Psoas muscle (tissue), 8 donors: Measurements from ENCODE around the gene ACACB. TPM values are rescaled to one million over a fixed set of nuclear protein-coding genes. Genes with fewer than 3 reads are reported as not detected.

Experiments used
- ATAC-seq, 4 donors: fragments of 200-7000 bp; cut with Tn5 transposase; one replicate each; pipeline ENCODE4 v1.9.1; 2020; ENCODE audit warnings: moderate library complexity in 3 of 4, mild to moderate bottlenecking in 2 of 4
- DNase-seq, 2 donors: peaks; one replicate each; pipeline ENCODE4 v3.0.0-alpha.2; 2020
- H3K27ac ChIP-seq: fragments of 200-600 bp; one replicate; pipeline ENCODE4 v1.8.0; 2022
- H3K27me3 ChIP-seq, 3 donors: fragments of 200-600 bp in 1 of 3; one replicate each; pipeline versions ENCODE4 v1.6.1 to v1.8.0; 2013 to 2022; ENCODE audit warnings: low read length in 2 of 3, mild to moderate bottlenecking in 2 of 3, moderate library complexity in 1 of 3; ENCODE audit not compliant: insufficient read depth in 3 of 3
- H3K36me3 ChIP-seq, 2 donors: fragments of 200-600 bp in 1 of 2; one replicate each; pipeline versions ENCODE4 v1.6.1 to v1.8.0; 2013 to 2022; ENCODE audit warnings: low read depth in 1 of 2, mild to moderate bottlenecking in 1 of 2, moderate library complexity in 1 of 2; ENCODE audit not compliant: insufficient read depth in 1 of 2
- H3K4me1 ChIP-seq: fragments of 200-600 bp; one replicate; pipeline ENCODE4 v1.8.0; 2022
- H3K4me3 ChIP-seq: fragments of 200-600 bp; one replicate; pipeline ENCODE4 v1.8.0; 2022; ENCODE audit warnings: mild to moderate bottlenecking
- H3K9me3 ChIP-seq: fragments of 200-600 bp; one replicate; pipeline ENCODE4 v1.8.0; 2022
- WGBS, 3 donors: extraction: QIAGEN DNeasy Blood & Tissue Kit; methylation state at CpG; one replicate each; pipeline versions ENCODE4 v1.1.6 to v1.1.7; 2013; 5-methylcytosine and 5-hydroxymethylcytosine counted together
- intact Hi-C, 2 donors: fragments of 100-400 bp; cut with DNase I; formaldehyde crosslinking; loops; one replicate each; pipeline versions ENCODE4 v1.11.0 to v1.14.2; 2022
- polyA plus RNA-seq, 3 donors: library from polyadenylated mRNA; stranded (reverse); fragments of 200-250 nt; gene quantifications; one replicate each; pipeline ENCODE4 v1.2.3, GENCODE V29; 2013
- total RNA-seq, 4 donors: library from RNA; stranded (reverse); fragmentation: NEBNext Ultra II Directional in 2 of 4; extraction: Animal tissue kit (Norgen Biotek cat#: 25700) in 2 of 4; gene quantifications; one replicate each; pipeline versions ENCODE4 v1.2.1 to v1.2.4, GENCODE V29; 2021 to 2023
- TF ChIP-seq, protein P1 (sequence below): fragments of 200-600 bp; IDR thresholded peaks from one replicate; pipeline ENCODE4 v1.8.0; 2022; ENCODE audit warnings: antibody characterized with exemption
- donor health status: healthy with polysubstance abuse.
- donor health status: DM: no; HTN: no; CAD: no; lungs with moderate emphysema.
- donor health status: Bipolar disorder and iron deficiency.
- donor health status: healthy.
- donor health status: DM: yes; HTN: yes; CAD: no.
- donor health status: DM: no; HTN: no; CAD: no.
- donor health status: DM: no; HTN: no; CAD: no.
- donor health status: DM: yes; HTN: yes; CAD: no.

ACACB gene
- total and polyA plus RNA-seq, 7 donors: 27.0 to 503 (median 246) TPM

DNA sequence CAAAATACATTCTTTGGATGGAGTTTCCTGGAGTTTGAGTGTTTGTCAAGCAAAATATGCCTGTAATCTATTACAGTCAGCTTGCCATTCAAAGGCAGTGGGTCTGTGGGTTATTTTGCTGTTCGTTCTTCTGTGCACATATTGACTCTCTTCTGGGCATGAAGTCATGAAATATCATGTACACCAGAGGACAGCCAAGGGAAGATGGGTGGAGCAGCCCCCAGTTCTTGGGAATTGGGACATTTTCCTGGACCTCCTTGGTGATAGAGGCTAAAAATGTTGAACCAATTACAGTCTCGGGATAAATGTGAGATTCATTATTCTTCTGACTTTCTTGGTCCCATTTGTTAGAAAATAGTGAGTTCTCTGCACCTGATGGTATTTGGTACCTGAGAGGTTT lies 103.6 kb downstream of the ACACB start:
- Histone ChIP-seq H3K36me3 (peaks cover 0 to 100% of the 10 kb centered on the region in 2 donors), H3K27me3 (no peaks in the 10 kb centered on the region), H3K4me3 (no peak overlapping the region), H3K4me1 (peaks cover 4% of the 10 kb centered on the region), H3K27ac (no peak overlapping the region), H3K9me3 (no peaks in the 10 kb centered on the region)
- whole genome bisulfite sequencing, 3 donors: 55 to 76% (median 63%) methylated on average over 2 of the region's 2 CpGs
- ATAC-seq: no peak
- no peak for DNase-seq
- intact Hi-C loops: no loop called here
- TF ChIP-seq, protein P1, sequence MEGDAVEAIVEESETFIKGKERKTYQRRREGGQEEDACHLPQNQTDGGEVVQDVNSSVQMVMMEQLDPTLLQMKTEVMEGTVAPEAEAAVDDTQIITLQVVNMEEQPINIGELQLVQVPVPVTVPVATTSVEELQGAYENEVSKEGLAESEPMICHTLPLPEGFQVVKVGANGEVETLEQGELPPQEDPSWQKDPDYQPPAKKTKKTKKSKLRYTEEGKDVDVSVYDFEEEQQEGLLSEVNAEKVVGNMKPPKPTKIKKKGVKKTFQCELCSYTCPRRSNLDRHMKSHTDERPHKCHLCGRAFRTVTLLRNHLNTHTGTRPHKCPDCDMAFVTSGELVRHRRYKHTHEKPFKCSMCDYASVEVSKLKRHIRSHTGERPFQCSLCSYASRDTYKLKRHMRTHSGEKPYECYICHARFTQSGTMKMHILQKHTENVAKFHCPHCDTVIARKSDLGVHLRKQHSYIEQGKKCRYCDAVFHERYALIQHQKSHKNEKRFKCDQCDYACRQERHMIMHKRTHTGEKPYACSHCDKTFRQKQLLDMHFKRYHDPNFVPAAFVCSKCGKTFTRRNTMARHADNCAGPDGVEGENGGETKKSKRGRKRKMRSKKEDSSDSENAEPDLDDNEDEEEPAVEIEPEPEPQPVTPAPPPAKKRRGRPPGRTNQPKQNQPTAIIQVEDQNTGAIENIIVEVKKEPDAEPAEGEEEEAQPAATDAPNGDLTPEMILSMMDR: no peak

DNA sequence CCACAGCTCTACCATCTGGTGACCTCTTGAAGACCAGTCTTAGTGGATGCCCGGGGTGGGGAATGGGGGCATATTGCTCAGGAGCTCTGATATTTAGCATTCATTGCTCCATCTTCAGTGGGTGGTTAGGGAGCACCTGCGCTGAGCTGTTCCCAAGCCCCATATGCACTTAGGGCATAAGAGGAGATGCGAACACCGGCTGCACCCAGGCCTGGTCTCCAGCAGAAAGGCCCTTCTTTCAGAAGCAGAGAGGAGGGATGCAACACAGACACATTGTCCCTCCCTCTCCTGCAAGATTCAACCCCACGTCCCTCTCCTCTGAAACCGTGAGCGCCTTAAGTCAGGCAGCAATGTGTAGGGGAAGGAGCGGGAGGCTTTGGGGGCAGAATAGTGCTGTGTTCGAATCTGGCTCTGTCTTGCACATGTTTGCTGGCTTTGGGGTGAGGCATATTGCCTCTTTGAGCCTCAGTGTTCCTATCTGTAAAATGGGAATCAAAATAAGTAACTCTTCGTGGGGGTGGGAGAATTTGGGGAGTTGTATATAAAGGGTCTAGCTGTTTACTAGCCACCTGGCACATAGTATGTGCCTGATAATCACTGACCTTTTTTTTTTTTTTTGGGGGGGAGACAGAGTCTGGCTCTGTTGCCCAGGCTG lies 105.0 kb downstream of the ACACB start:
- H3K4me1 ChIP-seq: peaks cover 4% of the 10 kb centered on the region
- H3K9me3 ChIP-seq: no peaks in the 10 kb centered on the region
- DNase-seq (peak in 1 of 2 donors; percentile 19), ATAC-seq (no peak)
- H3K27me3 ChIP-seq: no peaks in the 10 kb centered on the region
- peak overlapping the region; percentile 16 for H3K27ac ChIP-seq
- H3K4me3 ChIP-seq: no peak overlapping the region
- peaks cover 0 to 100% of the 10 kb centered on the region in 2 donors for H3K36me3 ChIP-seq
- intact Hi-C loops: no loop called here
- 91 to 95% (median 92%) methylated on average over 10 of the region's 10 CpGs for WGBS, 3 donors
- TF ChIP-seq, protein P1: no peak

GRCh38 chr12:109222062-109222461 lies 105.7 kb downstream of the ACACB start:
- ATAC-seq (peak; percentile 61 to 72 (median 70)), DNase-seq (no peak)
- H3K4me1 ChIP-seq: peaks cover 4% of the 10 kb centered on the region
- intact Hi-C loops: no loop called here
- 51 to 63% (median 61%) methylated on average over 7 of the region's 7 CpGs for WGBS, 3 donors
- no peaks in the 10 kb centered on the region for H3K27me3 ChIP-seq
- TF ChIP-seq, protein P1: no peak
- no peaks in the 10 kb centered on the region for H3K9me3 ChIP-seq
- peak overlapping the region; percentile 16 for H3K27ac ChIP-seq
- peaks cover 0 to 100% of the 10 kb centered on the region in 2 donors for H3K36me3 ChIP-seq
- no peak overlapping the region for H3K4me3 ChIP-seq

DNA sequence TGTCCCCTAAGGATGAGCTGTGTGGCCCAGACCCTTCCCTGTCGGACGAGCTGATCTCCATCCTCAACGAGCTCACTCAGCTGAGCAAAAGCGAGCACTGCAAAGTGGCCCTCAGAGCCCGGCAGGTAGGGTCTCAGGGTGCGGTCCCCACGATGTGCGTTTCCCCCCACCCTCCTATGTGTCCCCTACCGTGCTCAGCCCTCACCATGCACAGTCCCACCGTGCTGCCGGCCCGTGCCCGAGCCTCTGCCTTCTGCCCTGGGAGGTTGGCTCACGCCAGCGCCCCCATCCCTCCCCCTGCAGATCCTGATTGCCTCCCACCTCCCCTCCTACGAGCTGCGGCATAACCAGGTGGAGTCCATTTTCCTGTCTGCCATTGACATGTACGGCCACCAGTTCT lies 106.1 kb downstream of the ACACB start:
- peaks cover 4% of the 10 kb centered on the region for H3K4me1 ChIP-seq
- ATAC-seq: peak; percentile 2 to 13 (median 6)

More for the DNA sequence above, 106.1 kb downstream of the ACACB start:
- intact Hi-C loops: no loop called here
- no peak overlapping the region for H3K4me3 ChIP-seq
- TF ChIP-seq, protein P1: no peak
- WGBS, 3 donors: 80 to 86% (median 84%) methylated on average over 18 of the region's 18 CpGs
- no peaks in the 10 kb centered on the region for H3K27me3 ChIP-seq
- no peaks in the 10 kb centered on the region for H3K9me3 ChIP-seq
- H3K36me3 ChIP-seq: peaks cover 0 to 100% of the 10 kb centered on the region in 2 donors
- no peak for DNase-seq
- no peak overlapping the region for H3K27ac ChIP-seq
